Stimulated activated CD8-positive, alpha-beta memory T cell treated with anti-CD3 and anti-CD28 coated beads, Interleukin-12 subunit alpha, Interleukin-12 subunit beta, amount 100 ng/mL, for 1 hour (primary cell): Measurements from ENCODE around the gene FGFRL1.

Source experiments
- DNase-seq: peaks from one replicate; pipeline ENCODE4 v3.0.0-alpha.2; 2020; ENCODE audit warnings: low read depth

Gene FGFRL1

GRCh38 chr4:1006856-1007255 is 4.6 kb upstream of the FGFRL1 start:
- DNase-seq, result no peak

GRCh38 chr4:1008840-1009541 is 2.4 kb upstream of the FGFRL1 start:
- DNase-seq, result no peak

- peak; percentile 57 for DNase-seq
These were observed 1.7 kb upstream of the FGFRL1 start for GRCh38 chr4:1009542-1010394.

- peak; percentile 33 for DNase-seq
These were observed 918 bp upstream of the FGFRL1 start for GRCh38 chr4:1010395-1011021.

- DNase-seq, result no peak
These were observed 224 bp downstream of the FGFRL1 start for GRCh38 chr4:1011666-1012033.

- no peak for DNase-seq
These were observed 761 bp downstream of the FGFRL1 start for GRCh38 chr4:1012034-1012739.

- DNase-seq, result no peak
These were observed 2.0 kb downstream of the FGFRL1 start for GRCh38 chr4:1013225-1014073.

GRCh38 chr4:1014291-1015167 is 3.1 kb downstream of the FGFRL1 start:
- no peak for DNase-seq

GRCh38 chr4:1015179-1015578 is 3.8 kb downstream of the FGFRL1 start:
- DNase-seq, result no peak

- DNase-seq, result no peak
These were observed 4.3 kb downstream of the FGFRL1 start for GRCh38 chr4:1015746-1016145.

- no peak for DNase-seq
These were observed 5.8 kb downstream of the FGFRL1 start for GRCh38 chr4:1017211-1017610.

- no peak for DNase-seq
These were observed 6.3 kb downstream of the FGFRL1 start for GRCh38 chr4:1017706-1018105.

GRCh38 chr4:1018147-1019020 is 7.0 kb downstream of the FGFRL1 start:
- DNase-seq, result no peak

- no peak for DNase-seq
These were observed 7.9 kb downstream of the FGFRL1 start for GRCh38 chr4:1019320-1019719.

- no peak for DNase-seq
These were observed 8.5 kb downstream of the FGFRL1 start for GRCh38 chr4:1019729-1020470.

- DNase-seq, result no peak
These were observed 10.1 kb downstream of the FGFRL1 start for GRCh38 chr4:1021386-1022050.

GRCh38 chr4:1022051-1022738 is 10.8 kb downstream of the FGFRL1 start:
- no peak for DNase-seq

GRCh38 chr4:1022739-1023066 is 11.3 kb downstream of the FGFRL1 start:
- no peak for DNase-seq
